CD14-positive monocyte (primary cell): ENCODE data around the gene IDI1. TPM values are rescaled to one million over a fixed set of nuclear protein-coding genes. Genes with fewer than 3 reads are reported as not detected.
A peak's percentile ranks its signal among the peaks of the same experiment; 100 is the strongest.

Source experiments
- DNase-seq, 3 donors: peaks; one replicate each; pipeline ENCODE4 v3.0.0-alpha.2; 2011 to 2022
- H2AFZ ChIP-seq: 2 replicates; pipeline ENCODE4 v1.6.0; 2012; ENCODE audit warnings: mild to moderate bottlenecking, low read depth, low read length, inconsistent platforms; ENCODE audit not compliant: insufficient read depth, poor library complexity, severe bottlenecking
- H3K27ac ChIP-seq, 2 donors: 1 replicate in 1 of 2; 2 replicates in 1 of 2; pipeline ENCODE4 v1.5.1; 2012 to 2013; ENCODE audit warnings: low read length in 2 of 2, control low read depth in 1 of 2, inconsistent platforms in 1 of 2, low read depth in 1 of 2, mild to moderate bottlenecking in 1 of 2
- H3K27me3 ChIP-seq, 2 donors: one replicate each; pipeline versions ENCODE4 v1.6.0 to v1.6.1; 2011 to 2013; ENCODE audit warnings: low read length in 2 of 2; ENCODE audit not compliant: control insufficient read depth in 2 of 2, insufficient read depth in 2 of 2
- H3K36me3 ChIP-seq, 2 donors: replicated peaks in 1 of 2; 1 replicate in 1 of 2; 2 replicates in 1 of 2; pipeline versions ENCODE4 v1.5.1 to v1.6.1; 2012 to 2013; ENCODE audit warnings: low read length in 2 of 2, control low read depth in 1 of 2, inconsistent platforms in 1 of 2, mild to moderate bottlenecking in 1 of 2; ENCODE audit not compliant: insufficient read depth in 2 of 2, control insufficient read depth in 1 of 2
- H3K4me1 ChIP-seq, 2 donors: 1 replicate in 1 of 2; 2 replicates in 1 of 2; pipeline versions ENCODE4 v1.5.1 to v1.6.1; 2012 to 2013; ENCODE audit warnings: low read length in 2 of 2, control low read depth in 1 of 2, inconsistent platforms in 1 of 2, mild to moderate bottlenecking in 1 of 2, moderate library complexity in 1 of 2; ENCODE audit not compliant: insufficient read depth in 2 of 2, control insufficient read depth in 1 of 2
- H3K4me2 ChIP-seq: replicated peaks from 2 replicates; pipeline ENCODE3; 2012; ENCODE audit warnings: low read length, moderate library complexity, mild to moderate bottlenecking; ENCODE audit not compliant: poor library complexity, severe bottlenecking; ENCODE audit errors: extremely low read depth
- H3K4me3 ChIP-seq, 3 experiments: fragments of 200-600 bp in 1 of 3; sonication (generic) in 1 of 3; replicated peaks in 1 of 3; 1 replicate in 2 of 3; 2 replicates in 1 of 3; pipeline ENCODE4 v1.5.1; 2011 to 2013; ENCODE audit warnings: low read length in 3 of 3, mild to moderate bottlenecking in 3 of 3, control low read depth in 2 of 3, low read depth in 2 of 3, inconsistent platforms in 1 of 3, moderate library complexity in 1 of 3
- H3K79me2 ChIP-seq: 2 replicates; pipeline ENCODE4 v1.6.0; 2012; ENCODE audit warnings: mild to moderate bottlenecking, control low read depth, inconsistent platforms, low read length, moderate library complexity; ENCODE audit not compliant: insufficient read depth
- H3K9ac ChIP-seq: 2 replicates; pipeline ENCODE4 v1.6.0; 2017; ENCODE audit warnings: low read length, mild to moderate bottlenecking; ENCODE audit not compliant: insufficient read depth, poor library complexity, severe bottlenecking
- H3K9me3 ChIP-seq, 2 donors: replicated peaks in 1 of 2; 1 replicate in 1 of 2; 2 replicates in 1 of 2; pipeline versions ENCODE4 v1.5.1 to v1.6.1; 2012 to 2013; ENCODE audit warnings: low read length in 2 of 2, control low read depth in 1 of 2; ENCODE audit not compliant: control insufficient read depth in 1 of 2, insufficient read depth in 1 of 2
- H4K20me1 ChIP-seq: 2 replicates; pipeline ENCODE4 v1.6.0; 2012; ENCODE audit warnings: mild to moderate bottlenecking, low read length, control low read depth, moderate library complexity; ENCODE audit not compliant: insufficient read depth
- H3K27ac Mint-ChIP-seq, 7 donors: one replicate each; pipeline ENCODE4 v1.8.0; 2020; ENCODE audit warnings: mild to moderate bottlenecking in 7 of 7, mixed read lengths in 7 of 7, moderate library complexity in 6 of 7, inconsistent platforms in 2 of 7
- H3K27me3 Mint-ChIP-seq, 3 donors: one replicate each; pipeline ENCODE4 v1.8.0; 2021 to 2022; ENCODE audit warnings: low read depth in 3 of 3, mild to moderate bottlenecking in 3 of 3, mixed read lengths in 3 of 3, moderate library complexity in 3 of 3, inconsistent platforms in 1 of 3
- H3K36me3 Mint-ChIP-seq, 2 donors: one replicate each; pipeline ENCODE4 v1.8.0; 2020; ENCODE audit warnings: mixed read lengths in 2 of 2, inconsistent platforms in 1 of 2, mild to moderate bottlenecking in 1 of 2
- H3K4me1 Mint-ChIP-seq: one replicate; pipeline ENCODE4 v1.8.0; 2020; ENCODE audit warnings: mild to moderate bottlenecking, mixed read lengths
- H3K4me3 Mint-ChIP-seq, 2 donors: one replicate each; pipeline ENCODE4 v1.8.0; 2020; ENCODE audit warnings: mild to moderate bottlenecking in 2 of 2, mixed read lengths in 2 of 2, moderate library complexity in 1 of 2
- H3K9me3 Mint-ChIP-seq, 7 donors: one replicate each; pipeline ENCODE4 v1.8.0; 2020 to 2022; ENCODE audit warnings: mixed read lengths in 7 of 7, mild to moderate bottlenecking in 6 of 7, moderate library complexity in 6 of 7, inconsistent platforms in 2 of 7
- CTCF ChIP-seq: fragments of 200-600 bp; IDR thresholded peaks from one replicate; pipeline ENCODE4 v1.8.0; 2022; ENCODE audit warnings: antibody characterized with exemption, mild to moderate bottlenecking
- WGBS: methylation state at CpG from one replicate; pipeline ENCODE4 v1.1.5; 2013; ENCODE audit warnings: missing lambda C conversion rate; ENCODE audit not compliant: insufficient coverage; 5-methylcytosine and 5-hydroxymethylcytosine counted together
- intact Hi-C, 2 donors: fragments of 100-400 bp; cut with micrococcal nuclease; formaldehyde crosslinking; loops; one replicate each; pipeline versions ENCODE4 v1.15.0 to v1.15.1; 2023
- polyA plus RNA-seq, 3 donors: library from polyadenylated mRNA; depleted of rRNA in 1 of 3; unstranded in 2 of 3; stranded (reverse) in 1 of 3; fragments of 300-500 nt in 2 of 3; fragments of >200 nt in 1 of 3; fragmentation: Illumina TruSeq in 2 of 3; gene quantifications; 1 replicate in 2 of 3; 2 replicates in 1 of 3; pipeline ENCODE4 v1.2.3, GENCODE V29; 2012 to 2021

The IDI1 gene
- polyA plus RNA-seq, 3 donors, result 35.0 to 139 (median 46.9) TPM

GRCh38 chr10:1020958-1021357, 28.0 kb downstream of the IDI1 start:
- H3K27ac ChIP-seq, result no peak overlapping the region
- H3K9me3 ChIP-seq, result no peaks in the 10 kb centered on the region
- WGBS, result 99% methylated on average over 8 of the region's 9 CpGs
- no peaks in the 10 kb centered on the region for H3K79me2 ChIP-seq
- no peaks in the 10 kb centered on the region for H3K4me1 Mint-ChIP-seq
- no peaks in the 10 kb centered on the region for H3K4me1 ChIP-seq
- intact Hi-C loops, result no loop called here
- DNase-seq, result no peak
- peaks cover 39 to 42% of the 10 kb centered on the region in 2 donors for H3K36me3 ChIP-seq
- H3K36me3 Mint-ChIP-seq, result peaks cover 40 to 51% of the 10 kb centered on the region in 2 donors
- H3K9ac ChIP-seq, result no peak overlapping the region
- H4K20me1 ChIP-seq, result no peaks in the 10 kb centered on the region
- no peak overlapping the region for H3K4me3 ChIP-seq
- no peak overlapping the region for H2AFZ ChIP-seq
- no peak overlapping the region for H3K4me2 ChIP-seq
- H3K4me3 Mint-ChIP-seq, result no peak overlapping the region
- H3K27me3 Mint-ChIP-seq, result no peaks in the 10 kb centered on the region
- no peaks in the 10 kb centered on the region for H3K27me3 ChIP-seq
- no peak overlapping the region for H3K27ac Mint-ChIP-seq
- peaks cover 0 to 4% (median 2%) of the 10 kb centered on the region in 7 donors for H3K9me3 Mint-ChIP-seq
- no peak for TF ChIP-seq CTCF

GRCh38 chr10:1020460-1020859, 28.5 kb downstream of the IDI1 start:
- Histone ChIP-seq H2AFZ (no peak overlapping the region), H3K4me3 (no peak overlapping the region), H3K36me3 (peaks cover 44 to 47% of the 10 kb centered on the region in 2 donors), H3K27me3 (no peaks in the 10 kb centered on the region), H3K9me3 (no peaks in the 10 kb centered on the region), H3K79me2 (no peaks in the 10 kb centered on the region), H3K9ac (no peak overlapping the region), H3K4me2 (no peak overlapping the region), H3K27ac (no peak overlapping the region), H3K4me1 (no peaks in the 10 kb centered on the region), H4K20me1 (no peaks in the 10 kb centered on the region)
- H3K4me1 Mint-ChIP-seq, result no peaks in the 10 kb centered on the region
- intact Hi-C loops, result no loop called here
- H3K27ac Mint-ChIP-seq, result peak overlapping the region in 4 of 7 donors; percentile 6 to 69 (median 36)
- 94% methylated on average over 9 of the region's 10 CpGs for WGBS
- no peak for TF ChIP-seq CTCF
- DNase-seq, result no peak
- H3K36me3 Mint-ChIP-seq, result peaks cover 44 to 56% of the 10 kb centered on the region in 2 donors
- no peaks in the 10 kb centered on the region for H3K27me3 Mint-ChIP-seq
- peaks cover 0 to 4% (median 2%) of the 10 kb centered on the region in 7 donors for H3K9me3 Mint-ChIP-seq
- no peak overlapping the region for H3K4me3 Mint-ChIP-seq
